T47D (cell line): ENCODE data around the gene THOP1.

ENCODE experiments used
- DNase-seq, 2 experiments: peaks; one replicate each; pipeline versions ENCODE4 v3.0.0 to v3.0.0-alpha.2; 2011 to 2012; ENCODE audit warnings: low read depth in 1 of 2, low spot score in 1 of 2
- JUND ChIP-seq: IDR thresholded peaks from 2 replicates; pipeline ENCODE4 v1.6.1; 2012; ENCODE audit warnings: low read depth
- in situ Hi-C: cut with HindIII; loops from 2 replicates; pipeline ENCODE4 v1.10.0; 2016; ENCODE audit warnings: low sequenced_read_pairs, low pct_unique_long_range_greater_than_20kb

The THOP1 gene

GRCh38 chr19:2756477-2756876 lies 28.8 kb upstream of the THOP1 start:
- in situ Hi-C loops = no loop called here

GRCh38 chr19:2756921-2757881 lies 28.1 kb upstream of the THOP1 start:
- in situ Hi-C loops = no loop called here
- no peak for TF ChIP-seq JUND
- no peak for DNase-seq

More at GRCh38 chr19:2756477-2756876, 28.8 kb upstream of the THOP1 start:
- no peak for DNase-seq
- no peak for TF ChIP-seq JUND

- no peak for TF ChIP-seq JUND
- no peak for DNase-seq
- in situ Hi-C loops = no loop called here
Measured at GRCh38 chr19:2758601-2759313, 26.5 kb upstream of the THOP1 start.

GRCh38 chr19:2759362-2759761 lies 25.9 kb upstream of the THOP1 start:
- in situ Hi-C loops = no loop called here
- no peak for DNase-seq
- no peak for TF ChIP-seq JUND

- in situ Hi-C loops = no loop called here
- TF ChIP-seq JUND = no peak
- no peak for DNase-seq
Measured at GRCh38 chr19:2759965-2760364, 25.3 kb upstream of the THOP1 start.

GRCh38 chr19:2761309-2761677 lies 24.0 kb upstream of the THOP1 start:
- DNase-seq = no peak
- TF ChIP-seq JUND = no peak
- in situ Hi-C loops = no loop called here

- no peak for DNase-seq
- in situ Hi-C loops = no loop called here
- TF ChIP-seq JUND = no peak
Measured at GRCh38 chr19:2761876-2762782, 23.2 kb upstream of the THOP1 start.

GRCh38 chr19:2762783-2763496 lies 22.4 kb upstream of the THOP1 start:
- in situ Hi-C loops = no loop called here
- TF ChIP-seq JUND = no peak
- DNase-seq = no peak

- no peak for DNase-seq
- in situ Hi-C loops = no loop called here
- no peak for TF ChIP-seq JUND
Measured at GRCh38 chr19:2763687-2764086, 21.6 kb upstream of the THOP1 start.

- in situ Hi-C loops = no loop called here
- no peak for DNase-seq
- TF ChIP-seq JUND = no peak
Measured at GRCh38 chr19:2764945-2765344, 20.4 kb upstream of the THOP1 start.

- TF ChIP-seq JUND = no peak
- in situ Hi-C loops = no loop called here
Measured at GRCh38 chr19:2765376-2765775, 19.9 kb upstream of the THOP1 start.

More at GRCh38 chr19:2765376-2765775, 19.9 kb upstream of the THOP1 start:
- no peak for DNase-seq
